GM19193 (cell line): ENCODE measurements around the gene NDUFC1.
A peak's percentile ranks its signal among the peaks of the same experiment; 100 is the strongest.

Experiments used
- POLR2A ChIP-seq: IDR thresholded peaks from 4 replicates; pipeline ENCODE4 v1.6.1; 2011; ENCODE audit not compliant: insufficient read depth, insufficient read length; ENCODE audit errors: extremely low read depth

The NDUFC1 gene

DNA sequence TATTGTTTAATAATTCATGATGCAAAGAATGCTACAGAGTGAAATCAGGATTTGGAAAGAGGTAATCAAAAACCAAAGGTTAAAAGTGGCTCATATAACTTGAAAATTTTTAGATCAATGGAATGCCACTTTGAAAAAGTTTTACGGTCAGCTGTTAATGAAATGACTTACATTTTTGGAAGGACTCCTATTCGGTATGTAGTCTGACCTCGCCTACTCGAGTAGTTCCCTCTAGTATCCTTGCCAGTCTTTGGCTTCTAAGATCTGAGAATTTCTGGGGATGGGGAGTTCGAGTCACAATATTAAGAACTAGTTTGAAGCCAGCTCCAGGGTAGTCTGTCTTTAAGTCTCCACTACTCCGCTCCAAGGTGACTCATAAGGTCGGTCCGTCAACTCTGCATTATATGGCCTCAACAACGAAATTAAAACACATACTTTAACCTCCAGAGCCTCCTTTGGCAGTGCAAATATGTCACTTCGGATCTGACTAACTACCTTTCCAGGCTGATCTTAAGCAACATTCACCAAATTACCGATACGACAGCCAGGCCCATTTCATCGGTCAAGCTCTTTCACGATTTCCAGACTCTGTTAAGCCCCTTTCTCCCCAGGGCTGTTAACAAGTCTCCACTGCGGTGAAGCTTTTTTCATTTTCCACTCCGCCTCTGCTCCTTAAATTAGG, 1.7 kb downstream of the NDUFC1 start:
- TF ChIP-seq POLR2A: no peak

DNA sequence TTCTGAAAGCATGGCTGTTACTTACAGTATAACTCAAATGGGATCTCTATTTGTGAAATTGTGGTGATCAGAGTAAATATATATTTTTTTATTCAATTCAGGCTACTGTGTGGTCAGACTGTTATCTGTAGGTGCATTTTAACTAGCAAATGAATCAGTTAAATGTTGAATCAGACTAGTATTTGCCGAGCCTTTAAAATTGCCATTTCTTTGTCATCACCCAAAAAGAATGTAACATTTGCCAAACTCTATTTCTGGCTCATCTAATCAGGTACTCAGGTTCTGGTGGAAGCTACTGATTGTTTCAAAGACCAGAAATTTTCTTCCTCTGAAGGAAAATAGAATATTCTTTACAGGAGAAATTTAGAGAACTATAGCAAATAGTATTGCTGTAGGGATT, 2.7 kb downstream of the NDUFC1 start:
- TF ChIP-seq POLR2A: no peak

DNA sequence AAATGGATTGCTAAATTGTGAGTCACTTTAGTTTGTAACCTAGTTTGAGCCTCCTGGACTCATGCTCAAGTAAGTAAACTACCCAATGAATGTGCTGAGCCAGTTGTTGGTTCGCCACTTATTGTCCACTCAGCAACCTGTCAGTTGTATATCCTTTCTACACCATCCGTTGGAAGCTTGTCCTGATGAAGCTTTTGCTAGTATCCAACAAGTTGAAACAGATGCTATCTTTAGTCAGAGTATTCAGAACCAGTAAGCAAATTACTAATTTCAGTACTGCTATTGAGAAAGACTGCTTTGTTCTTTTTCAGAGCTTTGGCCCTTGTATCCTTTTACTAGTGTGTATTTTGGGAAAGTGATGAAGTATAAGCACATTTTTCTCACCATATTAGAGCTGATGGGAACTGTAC, 5.3 kb downstream of the NDUFC1 start:
- no peak for TF ChIP-seq POLR2A

DNA sequence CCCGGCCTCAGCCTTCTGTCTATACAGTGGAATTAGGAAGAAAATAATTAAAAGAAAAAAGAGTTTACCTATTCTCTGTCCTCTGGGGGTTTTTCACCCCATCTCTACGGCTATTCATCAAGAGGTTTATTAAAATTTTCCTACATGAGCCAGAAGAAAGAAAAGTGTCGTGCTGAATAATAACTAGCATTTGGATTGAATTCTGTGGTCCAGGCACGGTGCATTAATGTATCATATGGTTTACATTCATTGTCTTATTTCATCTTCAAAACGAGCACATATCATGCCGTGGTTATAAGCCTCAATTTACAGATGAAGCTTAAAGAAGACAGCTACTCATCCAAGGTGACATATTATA, 6.4 kb downstream of the NDUFC1 start:
- no peak for TF ChIP-seq POLR2A

DNA sequence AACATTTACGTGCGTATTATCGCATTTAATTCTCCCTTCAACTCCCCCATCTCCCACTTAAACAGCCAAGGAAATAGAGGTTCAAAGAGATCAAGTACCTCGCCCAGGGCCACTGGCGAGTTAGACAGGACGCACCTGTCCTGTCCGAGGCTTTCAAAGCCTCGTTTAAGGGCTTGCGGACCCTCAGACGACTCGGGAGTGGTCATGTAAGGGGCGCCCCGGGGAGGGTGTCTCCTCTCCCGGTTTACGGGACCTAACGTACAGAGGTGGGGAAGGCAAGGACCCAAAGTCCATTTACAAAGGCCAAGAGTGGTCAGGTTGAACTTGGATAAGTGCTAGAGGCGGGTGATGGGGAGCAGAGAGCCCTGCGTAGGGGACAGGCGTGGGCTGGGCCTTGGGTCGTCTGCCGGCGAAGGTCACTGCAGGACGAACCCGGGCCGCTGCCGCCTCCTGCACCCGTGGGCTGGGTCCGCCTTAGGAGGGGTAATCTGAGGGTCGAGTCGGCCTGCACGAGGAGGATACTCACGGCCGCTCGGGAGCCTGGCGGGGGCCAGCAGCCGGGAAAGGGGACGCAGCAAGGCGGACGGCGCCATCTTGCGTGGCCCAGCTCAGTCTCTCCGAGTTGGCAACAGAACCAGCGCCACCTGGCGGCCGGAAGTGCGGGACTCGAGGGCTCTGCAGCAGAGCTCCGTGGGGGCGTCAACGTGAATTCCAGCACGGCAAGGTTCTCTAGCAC, 6.9 kb downstream of the NDUFC1 start:
- peak; percentile 74 for TF ChIP-seq POLR2A

DNA sequence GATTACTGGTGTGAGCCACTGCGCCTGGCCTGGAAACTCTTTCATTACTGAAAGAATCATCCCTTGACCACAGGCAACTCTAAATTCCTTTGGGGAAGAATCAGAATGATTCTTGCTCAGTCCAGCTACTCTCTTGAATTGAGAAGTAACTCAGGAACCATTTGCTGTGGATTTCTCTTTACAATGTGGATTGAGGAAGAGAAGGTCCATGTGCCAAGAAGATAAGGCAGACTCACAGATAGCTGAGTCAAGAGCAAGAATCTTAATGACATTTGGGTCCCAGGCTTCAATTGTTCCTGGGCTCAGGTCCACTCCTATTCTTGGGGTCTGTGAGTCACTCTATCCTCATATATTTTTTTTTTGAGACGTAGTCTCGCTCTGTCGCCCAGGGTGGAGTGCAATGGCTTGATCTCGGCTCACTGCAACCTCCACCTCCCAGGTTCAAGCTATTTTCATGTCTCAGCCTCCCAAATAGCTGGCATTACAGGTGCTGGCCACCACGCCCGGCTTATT, 16.0 kb downstream of the NDUFC1 start:
- no peak for TF ChIP-seq POLR2A

DNA sequence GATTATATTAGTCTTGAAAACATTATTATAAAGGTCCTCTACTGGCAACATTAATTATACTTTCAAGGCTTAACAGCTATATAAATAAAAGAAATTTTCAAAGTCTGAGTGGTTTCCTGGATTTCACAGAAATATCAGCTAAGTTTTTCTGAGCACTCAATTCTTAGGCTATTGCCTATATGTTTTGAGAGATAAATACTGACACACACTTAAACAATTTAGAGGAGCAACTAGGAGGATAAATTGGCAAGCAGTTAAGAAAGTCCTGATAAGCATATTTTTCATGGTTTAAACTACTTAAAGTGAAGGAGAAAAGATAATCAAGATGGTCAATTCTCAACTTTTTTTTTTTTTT, 19.6 kb downstream of the NDUFC1 start:
- no peak for TF ChIP-seq POLR2A

DNA sequence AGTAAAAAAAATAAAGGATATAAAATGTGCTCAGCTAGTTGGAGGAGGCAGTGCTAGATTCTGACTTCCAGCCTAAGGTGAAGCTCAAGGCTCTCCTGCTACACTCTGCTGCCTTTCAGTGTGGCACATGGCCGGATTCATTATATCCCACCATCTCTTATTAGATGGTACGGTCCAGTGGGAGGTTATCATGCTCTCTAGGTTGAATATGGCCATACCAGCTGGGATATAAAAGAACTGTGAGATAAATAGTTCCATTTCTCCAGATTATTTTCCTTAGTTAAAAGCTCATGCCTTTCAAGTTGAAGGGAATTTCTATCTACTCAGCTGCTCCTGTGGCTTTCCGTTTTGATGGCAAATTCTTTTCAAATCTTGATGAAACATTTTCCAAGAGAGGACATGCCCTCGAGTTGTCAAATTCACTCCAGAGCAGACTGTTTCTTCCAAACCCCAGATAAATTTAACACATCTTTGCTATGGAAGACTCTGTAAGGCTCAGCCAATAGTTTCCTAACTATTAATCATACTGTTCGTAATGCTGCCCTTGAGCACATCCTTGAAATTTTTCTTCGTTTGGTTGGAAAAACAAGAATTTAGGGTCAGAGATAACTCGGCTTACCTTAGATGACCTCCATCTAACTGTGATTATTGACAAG, 20.1 kb downstream of the NDUFC1 start:
- TF ChIP-seq POLR2A: no peak

DNA sequence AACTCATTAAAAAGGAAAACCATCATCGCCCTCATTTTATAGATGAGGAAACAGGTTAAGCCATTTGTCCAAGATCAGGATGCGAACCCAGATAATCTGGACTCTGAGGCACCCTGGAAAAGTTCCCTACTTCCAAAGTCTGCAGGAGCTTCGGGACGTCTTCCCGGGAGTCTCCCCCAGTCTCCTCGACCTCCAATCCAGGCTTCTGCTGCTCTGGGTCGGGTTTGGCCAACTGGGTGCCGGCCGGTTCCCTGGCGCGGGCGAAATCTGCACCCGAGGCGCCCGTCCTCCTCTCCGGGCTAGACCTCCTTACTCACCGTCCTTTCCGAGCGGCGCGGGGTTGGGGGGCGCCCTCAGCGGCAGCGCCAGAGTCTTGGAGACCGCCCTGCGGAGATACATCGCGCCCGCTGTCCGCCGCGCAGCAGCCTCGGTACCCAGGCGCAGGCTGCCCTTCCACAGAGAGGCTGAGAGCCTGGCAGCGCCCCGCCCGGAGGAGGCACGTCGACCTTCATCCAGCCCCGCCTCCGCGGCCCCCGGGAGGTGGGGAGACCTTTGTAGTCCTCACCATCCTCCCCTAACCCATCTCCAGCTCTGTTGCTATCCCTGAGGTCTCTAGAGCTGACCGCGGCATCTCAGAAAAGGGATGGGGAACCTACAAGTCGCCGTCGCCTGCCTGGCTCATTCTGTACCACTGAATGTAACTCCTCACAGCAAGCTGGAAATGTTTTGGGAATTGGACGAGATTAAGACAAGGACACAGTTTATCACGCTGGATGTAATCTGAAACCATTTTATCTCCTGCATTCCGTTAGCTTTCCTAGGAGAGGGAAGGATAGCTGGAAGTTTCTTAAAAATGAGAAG, 22.3 kb downstream of the NDUFC1 start, which contains the start of gene MGARP:
MGARP (minus strand) TSS at position 466 of the 861 bp plus-strand sequence; CDS start at position 399, 67 bp downstream.
- TF ChIP-seq POLR2A: no peak

DNA sequence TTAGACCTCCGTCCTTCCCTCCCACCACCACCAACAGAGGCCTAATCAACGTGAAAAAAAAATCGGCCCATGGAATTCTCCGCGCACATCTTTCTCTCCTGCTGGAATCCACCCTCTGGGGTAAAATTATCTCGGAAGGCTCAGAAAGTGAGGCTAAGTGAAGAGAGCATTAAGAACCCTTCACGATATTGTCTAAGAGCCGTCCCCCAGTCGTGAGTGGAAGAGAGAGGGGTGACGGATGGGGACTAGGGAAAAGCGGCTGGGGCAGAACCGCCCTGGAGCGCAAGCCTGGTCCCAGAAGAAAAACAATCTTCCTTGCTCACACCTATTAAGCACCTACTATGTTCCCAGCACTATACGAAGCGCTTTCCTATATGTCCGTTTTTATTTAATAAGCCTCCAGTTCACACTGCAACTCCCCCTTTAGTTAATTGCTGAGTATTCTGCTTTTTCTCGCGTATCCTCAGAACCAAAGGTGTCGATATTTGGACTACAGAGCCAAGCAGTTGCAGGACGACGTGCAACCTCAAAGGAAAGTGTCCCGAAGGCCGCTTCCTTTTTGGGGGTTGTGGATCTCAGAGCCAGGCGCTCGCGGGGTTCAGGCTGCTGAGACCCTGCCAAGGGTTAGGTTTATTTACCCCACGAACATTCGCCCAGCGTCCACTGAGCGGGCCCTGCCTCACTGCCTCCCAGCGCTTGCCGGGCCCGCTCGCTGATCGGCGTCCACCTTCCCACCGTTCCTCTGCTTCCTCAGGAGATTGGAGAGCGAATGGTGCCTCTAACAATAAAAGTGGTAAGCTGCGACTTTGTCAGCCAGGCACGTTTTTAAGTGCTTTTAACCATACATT, 23.1 kb downstream of the NDUFC1 start:
- no peak for TF ChIP-seq POLR2A

DNA sequence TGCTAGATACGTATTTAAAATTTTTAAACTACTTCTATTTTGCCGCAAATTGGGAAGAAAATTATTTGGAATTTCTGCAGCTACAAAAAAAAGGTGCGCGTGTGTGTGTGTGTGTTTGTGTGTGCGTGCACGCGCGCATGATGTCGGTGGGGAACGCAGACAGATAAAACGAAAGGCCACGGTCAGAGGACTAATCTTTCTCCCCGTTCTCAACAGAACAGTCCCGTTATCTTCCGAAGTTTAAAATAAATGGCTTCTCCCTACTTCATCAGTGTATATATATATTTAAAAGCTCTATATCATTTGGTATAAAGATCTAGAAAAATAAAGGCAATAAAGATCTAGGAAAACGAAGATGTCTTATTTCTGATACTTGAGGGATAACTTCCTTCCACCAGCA, 23.8 kb downstream of the NDUFC1 start:
- TF ChIP-seq POLR2A: no peak

DNA sequence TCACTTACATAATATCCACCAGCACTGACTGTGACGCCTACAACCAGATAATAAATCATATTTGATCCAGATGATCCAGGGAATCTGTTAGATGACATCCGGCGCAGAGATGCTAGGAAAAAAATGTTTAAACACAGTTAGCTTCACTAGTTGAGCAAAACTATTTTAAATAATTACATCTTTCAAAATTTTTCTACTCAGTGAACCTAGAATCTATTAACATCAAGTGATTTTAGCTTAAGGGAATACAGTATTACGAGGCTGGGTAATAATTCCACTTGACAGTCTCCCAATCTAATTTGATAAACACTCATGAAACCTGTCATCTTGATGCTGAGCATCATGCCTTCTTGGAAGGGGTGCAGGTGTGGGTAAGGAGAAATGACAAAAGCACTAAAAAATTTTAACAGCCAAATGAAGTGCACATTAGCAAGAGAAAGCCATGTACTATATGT, 27.0 kb downstream of the NDUFC1 start:
- no peak for TF ChIP-seq POLR2A

DNA sequence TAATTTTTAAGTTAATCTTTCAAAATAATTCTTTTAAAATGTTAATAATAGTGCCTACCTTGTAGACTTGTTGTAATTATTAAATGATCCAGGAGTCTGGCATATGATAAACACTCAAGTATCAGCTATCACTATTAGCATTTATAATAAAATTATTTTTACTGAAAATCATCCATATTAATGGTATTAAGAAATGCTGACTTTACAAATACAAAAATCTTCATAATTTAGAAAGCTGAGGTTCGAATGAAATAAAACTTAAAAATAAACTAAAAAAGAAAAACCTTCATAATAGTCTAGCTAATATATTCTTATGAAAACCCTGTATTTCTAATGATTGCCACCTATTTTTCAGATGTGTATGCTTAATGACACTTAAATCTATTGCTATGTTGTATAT, 27.5 kb downstream of the NDUFC1 start:
- TF ChIP-seq POLR2A: no peak

DNA sequence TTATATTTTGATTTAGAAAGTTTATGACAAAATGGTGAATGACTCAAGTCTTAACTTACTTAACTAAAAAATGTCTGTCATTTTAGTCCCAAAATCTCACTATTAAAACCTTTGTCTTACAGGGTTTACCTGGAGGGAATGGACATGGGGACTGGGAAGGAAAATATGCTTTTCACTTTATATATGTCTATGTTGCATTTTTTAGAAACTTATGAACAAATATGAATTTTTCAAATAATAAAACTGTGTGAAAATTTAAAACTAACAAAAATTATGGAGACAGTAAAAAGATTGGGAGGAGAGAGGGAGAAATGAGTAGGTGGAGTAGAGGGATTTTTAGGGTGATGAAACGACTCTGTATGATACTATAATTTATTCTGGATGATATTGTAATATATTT, 28.4 kb downstream of the NDUFC1 start:
- no peak for TF ChIP-seq POLR2A
